PC-3 (cell line): Measurements from ENCODE around the gene BCL11B.

ENCODE experiments used
- CTCF ChIP-seq: fragments of 300-600 bp; sonication (generic); conservative IDR thresholded peaks from 2 replicates; pipeline ENCODE4 v1.5.1; 2017; ENCODE audit warnings: antibody characterized with exemption, low read depth, mild to moderate bottlenecking, low read length
- EZH2 ChIP-seq: fragments of 300-600 bp; sonication (generic); IDR thresholded peaks from one replicate; pipeline ENCODE4 v1.6.1; 2017; ENCODE audit warnings: antibody characterized with exemption, mild to moderate bottlenecking, low read length; ENCODE audit not compliant: unreplicated experiment
- EZH2phosphoT487 ChIP-seq: fragments of 300-600 bp; sonication (generic); IDR thresholded peaks from 2 replicates; pipeline ENCODE4 v1.6.1; 2018; ENCODE audit warnings: mild to moderate bottlenecking, antibody characterized with exemption, low read length, borderline replicate concordance

- TF ChIP-seq CTCF (no peak), EZH2phosphoT487 (no peak), EZH2 (no peak)
Measured at GRCh38 chr14:99137001-99137700, 134.8 kb downstream of the BCL11B start.
